Measurements from ENCODE around the gene LMO1. TPM values are rescaled to one million over a fixed set of nuclear protein-coding genes. Genes with fewer than 3 reads are reported as not detected.

Gene LMO1
- total RNA-seq, 1 donor: 0.27 TPM

- DNase-seq (ENCODE audit: low read depth in 2 of 3, low spot score in 2 of 3): no peak
Observed at GRCh38 chr11:8250434-8250833, 13.2 kb downstream of the LMO1 start.

- DNase-seq (ENCODE audit: low read depth in 2 of 3, low spot score in 2 of 3): no peak
Observed at GRCh38 chr11:8249482-8249881, 14.2 kb downstream of the LMO1 start.

DNA sequence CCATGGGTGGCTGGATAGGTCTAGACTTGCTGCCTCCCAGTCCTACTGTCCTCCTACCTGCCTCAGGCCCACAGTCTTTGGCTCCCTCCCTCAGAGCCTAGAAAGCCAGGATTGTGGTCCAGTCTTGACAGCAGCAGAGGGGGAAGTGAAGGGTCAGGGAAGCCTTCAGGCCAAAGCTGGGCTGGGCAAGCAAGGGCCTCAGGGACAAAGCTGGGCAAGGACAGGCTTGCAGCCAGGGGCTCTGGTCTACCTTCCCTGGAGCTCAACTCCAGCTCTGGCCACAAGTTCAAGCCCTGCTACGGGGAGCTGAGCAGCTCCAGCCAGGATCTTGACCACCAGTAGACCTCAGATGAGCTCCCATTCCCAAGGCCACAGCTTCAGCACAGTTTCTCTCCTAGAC, 14.9 kb downstream of the LMO1 start:
- DNase-seq (ENCODE audit: low read depth in 2 of 3, low spot score in 2 of 3): no peak

GRCh38 chr11:8247312-8247711, 16.4 kb downstream of the LMO1 start:
- DNase-seq (ENCODE audit: low read depth in 2 of 3, low spot score in 2 of 3): peak in 1 of 3 donors; percentile 52

DNA sequence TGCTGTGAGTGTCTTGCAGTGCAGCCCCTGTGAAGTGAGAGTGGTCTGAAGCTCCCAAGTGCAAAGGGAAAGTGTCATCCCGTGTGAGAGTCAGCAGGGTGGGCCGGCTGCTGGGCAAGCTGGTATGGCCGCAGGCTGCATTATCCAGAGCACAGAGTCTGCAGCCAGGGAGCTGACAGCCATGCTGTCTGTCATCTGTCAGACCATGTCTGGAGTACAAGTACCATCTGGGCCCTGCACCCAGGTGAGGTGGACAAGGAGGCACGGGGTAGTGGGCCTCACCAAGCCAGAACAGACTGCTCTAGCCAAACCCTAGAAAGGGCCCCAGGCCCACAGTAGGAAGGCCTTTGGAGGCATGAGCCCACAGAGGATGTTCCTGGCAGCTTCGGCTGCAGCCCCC, 20.2 kb downstream of the LMO1 start:
- no peak for DNase-seq (ENCODE audit: low read depth in 2 of 3, low spot score in 2 of 3)

DNA sequence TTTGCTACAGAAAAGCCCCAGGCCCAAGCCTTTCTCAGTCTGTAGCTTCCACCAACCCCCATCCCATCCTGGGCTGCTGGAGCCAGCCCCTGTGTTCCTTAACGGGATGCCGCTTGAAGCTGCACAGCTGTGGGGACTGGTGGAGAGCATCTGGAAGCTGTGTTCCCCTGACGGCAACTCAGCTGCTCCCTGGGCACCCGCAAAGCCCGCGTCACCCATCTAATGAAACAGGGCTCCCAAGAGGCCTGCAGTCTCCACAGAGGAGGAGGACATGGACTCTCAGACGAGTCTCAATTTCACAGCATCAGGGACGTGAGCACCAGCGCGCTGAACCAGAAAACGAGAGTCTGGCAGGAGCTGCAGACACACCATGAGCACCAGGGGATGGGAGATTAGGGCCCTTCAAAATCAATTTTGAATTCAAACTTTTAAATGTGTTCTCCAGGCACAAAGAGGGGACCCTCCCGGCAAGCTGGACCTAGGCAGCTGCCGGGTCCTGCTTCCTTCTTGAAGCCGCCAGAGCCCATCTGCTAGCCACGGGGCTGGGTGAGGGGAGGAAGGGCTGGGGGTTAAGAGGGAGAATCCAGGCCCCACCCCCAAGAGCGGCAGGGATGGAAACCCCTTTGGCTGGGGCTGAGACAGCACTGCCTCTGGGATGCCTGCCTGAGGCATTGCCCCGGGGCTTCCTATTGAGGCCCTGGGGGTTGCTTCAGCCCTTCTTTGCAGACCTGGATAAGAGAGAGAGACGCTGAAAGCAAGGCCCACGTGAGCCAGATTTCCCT, 21.0 kb downstream of the LMO1 start:
- no peak for DNase-seq (ENCODE audit: low read depth in 2 of 3, low spot score in 2 of 3)

- no peak for DNase-seq (ENCODE audit: low read depth in 2 of 3, low spot score in 2 of 3)
Observed at GRCh38 chr11:8242118-8242475, 21.6 kb downstream of the LMO1 start.

- DNase-seq (ENCODE audit: low read depth in 2 of 3, low spot score in 2 of 3): no peak
Observed at GRCh38 chr11:8241373-8242117, 22.1 kb downstream of the LMO1 start.

DNA sequence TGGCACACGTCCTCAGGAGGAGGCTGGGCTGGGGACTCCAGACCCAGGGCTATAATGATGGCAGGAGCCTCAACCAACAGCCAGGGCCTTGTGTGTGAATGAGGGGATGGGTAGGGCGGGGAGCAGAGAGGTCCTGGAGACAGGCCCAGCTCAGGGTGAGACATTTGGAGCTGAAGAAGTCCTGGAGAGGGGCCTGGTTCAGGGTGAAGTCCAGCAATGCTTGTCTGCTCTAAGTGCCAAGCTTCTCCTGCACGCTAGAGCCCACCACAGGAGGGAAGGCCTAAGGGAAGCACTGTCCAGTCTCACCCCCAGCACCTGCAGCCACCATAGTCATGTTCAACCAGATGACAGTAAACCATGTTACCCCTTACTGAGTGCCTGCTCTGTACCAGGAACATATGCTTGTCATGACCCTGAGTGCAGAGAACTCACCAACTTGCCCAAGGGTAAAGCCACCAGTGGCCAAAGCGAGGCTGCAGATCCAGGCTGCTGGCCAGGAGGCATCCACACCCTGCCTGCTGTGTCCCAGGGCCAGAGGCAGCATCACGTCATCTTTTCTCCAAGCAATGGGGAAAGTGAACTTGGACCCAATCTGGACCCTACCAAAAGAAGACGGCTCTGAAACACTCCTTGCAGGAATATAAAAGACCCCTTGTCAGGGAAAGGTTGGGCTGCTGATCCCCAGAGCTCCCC, 24.0 kb downstream of the LMO1 start:
- no peak for DNase-seq (ENCODE audit: low read depth in 2 of 3, low spot score in 2 of 3)

- no peak for DNase-seq (ENCODE audit: low read depth in 2 of 3, low spot score in 2 of 3)
Observed at GRCh38 chr11:8239040-8239439, 24.6 kb downstream of the LMO1 start.

GRCh38 chr11:8237453-8237852, 26.2 kb downstream of the LMO1 start:
- no peak for DNase-seq (ENCODE audit: low read depth in 2 of 3, low spot score in 2 of 3)

- no peak for DNase-seq (ENCODE audit: low read depth in 2 of 3, low spot score in 2 of 3)
Observed at GRCh38 chr11:8235925-8236324, 27.8 kb downstream of the LMO1 start.

DNA sequence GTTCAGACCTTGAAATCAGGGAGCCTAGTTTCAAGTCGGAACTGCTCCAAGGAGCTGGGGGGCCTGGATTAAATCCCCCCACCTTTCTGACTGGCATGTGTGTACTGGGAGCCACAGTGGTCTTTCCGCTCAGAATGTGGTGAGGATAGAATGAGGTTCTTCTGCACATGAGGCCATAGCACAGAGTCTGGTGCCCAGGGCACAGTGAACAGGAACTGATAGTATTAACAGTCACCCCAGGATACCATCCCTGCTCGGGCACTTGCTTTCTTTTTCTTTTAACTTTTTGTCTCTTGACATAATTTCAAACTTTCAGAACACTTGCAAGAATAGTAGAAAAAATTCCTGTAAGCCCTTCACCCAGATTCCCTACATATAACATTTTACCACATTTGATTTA, 28.8 kb downstream of the LMO1 start:
- no peak for DNase-seq (ENCODE audit: low read depth in 2 of 3, low spot score in 2 of 3)

DNA sequence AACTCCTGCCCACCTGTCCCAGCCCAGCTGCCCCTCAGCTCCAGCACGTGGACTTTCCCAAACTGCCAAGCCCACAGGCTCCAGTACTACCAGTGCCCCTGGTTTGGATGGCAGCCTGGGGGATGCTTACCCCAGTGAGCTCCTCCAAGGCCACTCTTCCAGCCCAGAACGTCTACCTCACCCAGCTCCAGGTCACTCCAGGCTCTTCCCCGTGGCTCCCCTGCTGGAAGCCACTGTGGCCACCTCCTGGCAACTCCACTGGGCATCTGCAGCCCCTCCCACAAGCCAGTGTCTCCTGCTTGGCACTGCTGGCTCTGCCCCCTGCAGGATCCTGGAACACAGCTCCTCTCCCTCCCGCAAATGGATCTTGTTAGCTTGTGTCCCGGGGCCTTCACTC, 29.3 kb downstream of the LMO1 start:
- DNase-seq (ENCODE audit: low read depth in 2 of 3, low spot score in 2 of 3): no peak

- DNase-seq (ENCODE audit: low read depth in 2 of 3, low spot score in 2 of 3): no peak
Observed at GRCh38 chr11:8233691-8234424, 29.8 kb downstream of the LMO1 start.

GRCh38 chr11:8232849-8233606, 30.6 kb downstream of the LMO1 start:
- DNase-seq (ENCODE audit: low read depth in 2 of 3, low spot score in 2 of 3): no peak

DNA sequence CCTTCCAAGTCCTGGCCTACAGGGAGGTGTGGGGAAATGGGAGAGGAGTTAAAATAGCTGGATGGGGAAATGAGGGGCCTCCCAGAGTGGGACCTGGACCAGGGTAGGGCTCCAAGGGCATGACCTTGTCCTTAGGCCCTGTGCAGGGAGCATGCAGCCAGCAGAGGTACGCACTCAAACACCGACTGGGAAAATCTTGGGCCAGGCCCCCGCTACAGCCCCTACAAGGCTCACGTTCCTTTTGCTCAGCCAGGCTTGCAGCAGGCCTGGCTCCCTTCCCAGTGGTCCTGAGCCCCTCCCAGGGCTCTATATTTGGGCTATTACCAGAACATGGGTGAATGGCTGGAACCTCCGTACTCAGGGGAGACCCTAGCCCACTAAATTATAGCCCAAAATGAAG, 31.3 kb downstream of the LMO1 start:
- no peak for DNase-seq (ENCODE audit: low read depth in 2 of 3, low spot score in 2 of 3)

GRCh38 chr11:8231979-8232378, 31.7 kb downstream of the LMO1 start:
- DNase-seq (ENCODE audit: low read depth in 2 of 3, low spot score in 2 of 3): no peak

- DNase-seq (ENCODE audit: low read depth in 2 of 3, low spot score in 2 of 3): no peak
Observed at GRCh38 chr11:8230921-8231847, 32.5 kb downstream of the LMO1 start.

All from hematopoietic multipotent progenitor cell (in vitro differentiated cells).